H1 (cell line): ENCODE results near the gene TPO.

Experiments
- CEBPB ChIP-seq: IDR thresholded peaks from 2 replicates; pipeline ENCODE4 v1.6.1; 2012; ENCODE audit warnings: low read depth, low read length
- CTCF ChIP-seq, 3 experiments: IDR thresholded peaks; 1 replicate in 2 of 3; 2 replicates in 1 of 3; pipeline versions ENCODE4 v1.5.1 to v1.6.1; 2011; ENCODE audit warnings: low read length in 3 of 3, mild to moderate bottlenecking in 3 of 3, inconsistent platforms in 2 of 3, low read depth in 1 of 3, moderate library complexity in 1 of 3; ENCODE audit not compliant: insufficient read depth in 1 of 3; ENCODE audit errors: control extremely low read depth in 1 of 3
- EP300 ChIP-seq, 2 experiments: IDR thresholded peaks; 1 replicate in 1 of 2; 2 replicates in 1 of 2; pipeline ENCODE4 v1.6.1; 2011 to 2012; ENCODE audit warnings: low read depth in 2 of 2, low read length in 2 of 2, mild to moderate bottlenecking in 2 of 2, borderline replicate concordance in 1 of 2, inconsistent platforms in 1 of 2, moderate library complexity in 1 of 2
- EZH2 ChIP-seq: fragments of 200-600 bp; sonication (generic); IDR thresholded peaks from 2 replicates; pipeline ENCODE4 v1.7.1; 2012; ENCODE audit warnings: low read depth, mild to moderate bottlenecking, moderate library complexity, low read length, inconsistent platforms; ENCODE audit not compliant: severe bottlenecking
- NRF1 ChIP-seq: IDR thresholded peaks from 2 replicates; pipeline ENCODE4 v1.6.1; 2011; ENCODE audit warnings: mild to moderate bottlenecking, low read depth, low read length, improper control_type of control experiment
- POLR2A ChIP-seq, 2 experiments: IDR thresholded peaks; 1 replicate in 1 of 2; 2 replicates in 1 of 2; pipeline ENCODE4 v1.6.1; 2011; ENCODE audit warnings: low read depth in 2 of 2, low read length in 2 of 2, mild to moderate bottlenecking in 2 of 2; ENCODE audit errors: control extremely low read depth in 1 of 2
- POLR2AphosphoS5 ChIP-seq: IDR thresholded peaks from 2 replicates; pipeline ENCODE4 v1.6.1; 2011; ENCODE audit warnings: low read depth, low read length
- POU5F1 ChIP-seq: IDR thresholded peaks from 2 replicates; pipeline ENCODE4 v1.6.1; 2011; ENCODE audit warnings: low read depth, mild to moderate bottlenecking, low read length, moderate library complexity
- RXRA ChIP-seq: IDR thresholded peaks from 2 replicates; pipeline ENCODE4 v1.6.1; 2011; ENCODE audit warnings: low read depth, mild to moderate bottlenecking, low read length, moderate library complexity; ENCODE audit not compliant: insufficient read depth
- TAF1 ChIP-seq: IDR thresholded peaks from 2 replicates; pipeline ENCODE4 v1.6.1; 2011; ENCODE audit warnings: mild to moderate bottlenecking, low read depth, low read length

- TF ChIP-seq POLR2A (IDR thresholded peaks at IDR 0.05; ENCODE audit: control extremely low read depth in 1 of 2, low read depth in 2 of 2, low read length in 2 of 2) = no peak
- TF ChIP-seq CTCF (IDR thresholded peaks at IDR 0.05; ENCODE audit: control extremely low read depth in 1 of 3, insufficient read depth in 1 of 3, low read depth in 1 of 3, low read length in 3 of 3) = no peak
- no peak for TF ChIP-seq EP300 (IDR thresholded peaks at IDR 0.05; ENCODE audit: borderline replicate concordance in 1 of 2, low read depth in 2 of 2, low read length in 2 of 2)
- TF ChIP-seq EZH2 = no peak
- TF ChIP-seq TAF1 = no peak
- TF ChIP-seq POU5F1 = no peak
- no peak for TF ChIP-seq POLR2AphosphoS5
- no peak for TF ChIP-seq RXRA
- no peak for TF ChIP-seq CEBPB
- TF ChIP-seq NRF1 = no peak
These were observed 66.1 kb downstream of the TPO start for GRCh38 chr2:1479346-1479745.
